ENCODE data around the gene DAG1.

The DAG1 gene

DNA sequence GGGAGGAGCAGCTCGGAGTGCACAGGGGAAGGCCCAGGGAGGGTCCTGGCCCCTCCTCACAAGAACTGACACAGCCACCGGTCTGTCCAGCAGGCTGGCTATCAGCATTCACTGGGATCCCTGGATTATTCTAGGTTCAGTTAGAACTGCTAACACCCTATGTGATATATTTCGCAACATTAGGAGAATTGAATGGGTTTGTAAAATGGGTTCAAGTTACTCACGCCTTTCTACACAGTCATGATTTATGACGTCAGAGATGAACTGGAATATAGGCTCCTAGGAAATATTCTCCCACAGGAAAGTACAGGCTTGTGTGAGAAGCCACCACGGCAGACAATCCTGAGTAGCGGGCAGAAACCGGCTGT lies 83.2 kb downstream of the DAG1 start:
- Histone ChIP-seq H3K27me3 (ENCODE audit: insufficient read depth, poor library complexity, severe bottlenecking) (peaks cover 10% of the 10 kb centered on the region), H3K27ac (replicated peaks) (no peak overlapping the region), H3K4me3 (replicated peaks; ENCODE audit: insufficient read depth, low read length) (no peak overlapping the region)
- no peak for TF ChIP-seq SPI1 (IDR thresholded peaks at IDR 0.05; ENCODE audit: borderline replicate concordance, low read depth)
- TF ChIP-seq REST (IDR thresholded peaks at IDR 0.05; ENCODE audit: insufficient replicate concordance, low read depth): no peak
- no peak for TF ChIP-seq POLR2AphosphoS5 (IDR thresholded peaks at IDR 0.05; ENCODE audit: low read depth)
- TF ChIP-seq GABPA (IDR thresholded peaks at IDR 0.05; ENCODE audit: low read depth): no peak
- TF ChIP-seq CTCF (IDR thresholded peaks at IDR 0.05; ENCODE audit: insufficient read depth, low read length): no peak
- no peak for DNase-seq (ENCODE audit: low read depth in 1 of 2, low spot score in 1 of 2)

- H3K27me3 ChIP-seq (ENCODE audit: insufficient read depth, poor library complexity, severe bottlenecking): peaks cover 10% of the 10 kb centered on the region
- H3K4me3 ChIP-seq (replicated peaks; ENCODE audit: insufficient read depth, low read length): peak within 1 kb of the TSS; percentile 46
- DNase-seq (ENCODE audit: low read depth in 1 of 2, low spot score in 1 of 2): peak; percentile 49 to 62
- H3K27ac ChIP-seq (replicated peaks): no peak within 1 kb of the TSS
- no peak for TF ChIP-seq POLR2AphosphoS5 (IDR thresholded peaks at IDR 0.05; ENCODE audit: low read depth)
- TF ChIP-seq GABPA (IDR thresholded peaks at IDR 0.05; ENCODE audit: low read depth): no peak
- no peak for TF ChIP-seq CTCF (IDR thresholded peaks at IDR 0.05; ENCODE audit: insufficient read depth, low read length)
- no peak for TF ChIP-seq SPI1 (IDR thresholded peaks at IDR 0.05; ENCODE audit: borderline replicate concordance, low read depth)
- no peak for TF ChIP-seq REST (IDR thresholded peaks at IDR 0.05; ENCODE audit: insufficient replicate concordance, low read depth)
These were observed 83.9 kb downstream of the DAG1 start, which contains the start of gene BSN for GRCh38 chr3:49553692-49554632. BSN (plus strand) TSS chr3:49554477; CDS start chr3:49554603, 126 bp downstream.

- peak overlapping the region; percentile 12; the same call in 1 of the 2 replicates for H3K4me3 ChIP-seq (replicated peaks; ENCODE audit: insufficient read depth, low read length)
- H3K27me3 ChIP-seq (ENCODE audit: insufficient read depth, poor library complexity, severe bottlenecking): peaks cover 10% of the 10 kb centered on the region
- no peak overlapping the region for H3K27ac ChIP-seq (replicated peaks)
- peak in 1 of 2 experiments; percentile 24 for DNase-seq (ENCODE audit: low read depth in 1 of 2, low spot score in 1 of 2)
- TF ChIP-seq POLR2AphosphoS5 (IDR thresholded peaks at IDR 0.05; ENCODE audit: low read depth) (no peak), REST (IDR thresholded peaks at IDR 0.05; ENCODE audit: insufficient replicate concordance, low read depth) (peak; percentile 93)
These were observed 84.7 kb downstream of the DAG1 start for GRCh38 chr3:49554633-49555265.
